IPS DF 6.9 (cell line): ENCODE data around the gene PLCL1.

Source experiments
- DNase-seq: peaks from one replicate; pipeline ENCODE4 v3.0.0-alpha.2; 2013; ENCODE audit warnings: low read depth, low spot score
- H3K27ac ChIP-seq: one replicate; pipeline ENCODE4 v1.5.1; 2013; ENCODE audit warnings: low read length, control low read depth
- H3K27me3 ChIP-seq: 2 replicates; pipeline ENCODE4 v1.6.1; 2013; ENCODE audit warnings: mild to moderate bottlenecking, low read length; ENCODE audit not compliant: control insufficient read depth, insufficient read depth
- H3K36me3 ChIP-seq: 2 replicates; pipeline ENCODE4 v1.6.1; 2013; ENCODE audit warnings: low read length; ENCODE audit not compliant: control insufficient read depth, insufficient read depth
- H3K4me1 ChIP-seq: 2 replicates; pipeline ENCODE4 v1.6.1; 2013; ENCODE audit warnings: low read length; ENCODE audit not compliant: control insufficient read depth, insufficient read depth
- H3K4me3 ChIP-seq: 2 replicates; pipeline ENCODE4 v1.5.1; 2013; ENCODE audit warnings: mild to moderate bottlenecking, low read length
- H3K9me3 ChIP-seq: 2 replicates; pipeline ENCODE4 v1.6.1; 2013; ENCODE audit warnings: low read length, inconsistent platforms; ENCODE audit not compliant: control insufficient read depth, insufficient read depth
- WGBS: extraction: QIAGEN DNeasy Blood & Tissue Kit; methylation state at CpG from one replicate; pipeline ENCODE4 v1.1.7; 2013; ENCODE audit warnings: mixed read lengths, missing lambda C conversion rate; ENCODE audit not compliant: insufficient read length, insufficient coverage; 5-methylcytosine and 5-hydroxymethylcytosine counted together

The PLCL1 gene

DNA sequence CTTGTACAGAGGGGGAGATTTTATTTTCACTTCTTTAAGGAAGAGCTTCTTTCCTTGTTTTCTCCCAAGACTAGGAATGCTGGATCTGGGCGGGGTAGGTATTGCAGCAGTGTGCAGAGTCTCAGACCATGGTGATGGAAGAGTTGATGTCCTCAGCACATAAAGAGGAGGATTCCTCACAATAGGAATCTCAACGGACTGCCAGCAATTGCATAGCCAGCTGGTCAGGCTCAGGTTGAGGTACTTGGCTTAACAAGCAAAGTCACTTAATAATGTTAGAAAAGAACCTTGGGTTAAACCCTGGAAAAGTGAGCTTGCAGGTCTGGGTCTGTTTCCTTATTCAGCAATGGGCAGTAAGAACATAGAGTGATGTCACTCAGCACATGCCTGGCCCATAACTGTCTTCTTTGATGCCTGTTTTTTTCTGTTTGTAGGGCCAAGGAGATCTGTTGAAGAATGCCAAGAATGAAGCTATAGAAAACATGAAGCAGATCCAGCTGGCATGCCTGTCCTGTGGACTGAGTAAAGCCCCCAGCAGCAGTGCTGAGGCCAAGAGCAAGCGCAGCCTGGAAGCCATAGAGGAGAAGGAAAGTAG, 342.1 kb downstream of the PLCL1 start:
- H3K4me1 ChIP-seq: no peaks in the 10 kb centered on the region
- no CpG with 5 or more reads among the region's 3 CpGs for WGBS
- no peaks in the 10 kb centered on the region for H3K27me3 ChIP-seq
- H3K4me3 ChIP-seq: no peak overlapping the region
- no peaks in the 10 kb centered on the region for H3K36me3 ChIP-seq
- DNase-seq: no peak
- no peaks in the 10 kb centered on the region for H3K9me3 ChIP-seq
- no peak overlapping the region for H3K27ac ChIP-seq

DNA sequence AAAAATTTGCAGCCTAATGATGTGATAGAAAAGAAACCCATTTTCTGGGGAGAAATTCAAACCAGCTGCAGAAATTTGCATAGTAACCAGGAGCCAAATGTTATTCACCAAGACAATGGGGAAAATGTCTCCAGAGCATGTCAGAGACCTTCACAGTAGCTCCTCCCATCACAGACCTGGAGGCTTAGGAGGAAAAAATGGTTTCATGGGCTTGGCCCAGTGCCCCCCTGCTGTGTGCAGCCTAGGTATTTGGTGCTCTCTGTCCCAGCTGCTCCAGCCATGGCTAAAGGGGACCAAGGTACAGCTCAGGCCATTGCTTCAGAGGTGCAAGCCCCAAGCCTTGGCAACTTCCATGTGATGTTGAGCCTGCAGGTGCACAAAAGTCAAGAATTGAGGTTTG, 352.9 kb downstream of the PLCL1 start:
- no peak overlapping the region for H3K4me3 ChIP-seq
- H3K4me1 ChIP-seq: no peaks in the 10 kb centered on the region
- no peak for DNase-seq
- H3K27me3 ChIP-seq: no peaks in the 10 kb centered on the region
- no peaks in the 10 kb centered on the region for H3K36me3 ChIP-seq
- H3K9me3 ChIP-seq: no peaks in the 10 kb centered on the region
- H3K27ac ChIP-seq: no peak overlapping the region

DNA sequence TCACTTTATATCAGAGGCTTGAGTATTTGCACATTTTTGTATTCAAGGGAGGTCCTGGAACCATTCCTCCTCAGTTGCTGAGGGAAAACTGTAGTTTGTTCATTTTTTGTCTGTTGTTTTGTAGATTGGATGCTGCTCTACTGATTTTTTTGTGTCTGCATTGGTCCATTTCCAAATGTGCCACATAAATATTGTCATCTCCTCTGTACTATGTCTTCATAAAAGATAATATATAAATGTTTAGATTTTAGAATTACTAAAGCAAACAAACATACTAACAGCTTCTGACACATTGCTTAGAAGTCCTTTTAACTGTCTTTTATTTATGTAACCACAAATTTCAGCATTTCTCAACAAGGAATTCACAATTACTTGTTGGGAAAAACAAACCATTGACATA, 356.8 kb downstream of the PLCL1 start:
- Histone ChIP-seq H3K4me3 (no peak overlapping the region), H3K36me3 (no peaks in the 10 kb centered on the region), H3K4me1 (no peaks in the 10 kb centered on the region), H3K27ac (no peak overlapping the region), H3K9me3 (no peaks in the 10 kb centered on the region), H3K27me3 (no peaks in the 10 kb centered on the region)
- no peak for DNase-seq

DNA sequence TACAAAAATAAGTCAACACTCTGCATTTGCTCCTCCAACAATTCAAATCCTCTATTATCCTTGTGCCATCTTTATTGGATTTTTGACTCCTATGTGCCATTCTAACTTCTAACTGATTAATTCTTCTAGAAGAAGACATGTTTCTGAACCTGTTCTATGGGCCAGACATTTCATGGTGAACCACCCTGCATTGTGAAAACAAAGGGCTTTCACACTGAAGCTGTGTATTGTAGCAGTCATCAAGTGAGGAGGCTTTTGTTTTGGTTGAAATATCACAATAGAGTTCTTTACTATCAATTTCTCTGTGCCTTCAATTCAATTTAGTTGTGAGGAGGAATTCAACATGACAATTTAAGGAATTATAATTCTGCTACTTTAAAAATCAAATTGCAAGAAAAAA, 357.9 kb downstream of the PLCL1 start:
- H3K4me1 ChIP-seq: no peaks in the 10 kb centered on the region
- H3K27me3 ChIP-seq: no peaks in the 10 kb centered on the region
- H3K4me3 ChIP-seq: no peak overlapping the region
- no peaks in the 10 kb centered on the region for H3K36me3 ChIP-seq
- H3K27ac ChIP-seq: no peak overlapping the region
- H3K9me3 ChIP-seq: no peaks in the 10 kb centered on the region
- no peak for DNase-seq

DNA sequence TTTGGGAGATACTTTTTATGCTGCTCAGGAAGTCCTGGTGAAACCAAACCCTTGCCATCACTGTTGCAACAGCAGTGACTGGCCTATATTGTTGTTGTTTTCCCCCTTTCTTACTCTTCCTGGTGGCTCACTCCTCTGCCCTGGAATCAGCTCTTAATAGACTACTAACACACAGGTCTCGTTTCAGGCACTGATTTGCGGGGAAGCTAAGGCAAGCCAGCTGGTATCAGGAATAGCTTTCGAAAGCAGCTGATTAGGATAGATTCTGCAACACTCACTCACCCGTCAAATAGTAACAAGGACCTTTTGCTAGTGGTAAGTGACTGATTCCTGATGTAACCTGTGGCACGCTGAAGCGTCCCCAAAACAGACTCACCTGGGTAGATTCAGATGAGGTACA, 360.4 kb downstream of the PLCL1 start:
- no CpG with 5 or more reads among the region's 6 CpGs for WGBS
- H3K36me3 ChIP-seq: no peaks in the 10 kb centered on the region
- H3K4me3 ChIP-seq: no peak overlapping the region
- no peak overlapping the region for H3K27ac ChIP-seq
- no peaks in the 10 kb centered on the region for H3K27me3 ChIP-seq
- H3K4me1 ChIP-seq: no peaks in the 10 kb centered on the region
- DNase-seq: no peak
- H3K9me3 ChIP-seq: no peaks in the 10 kb centered on the region

DNA sequence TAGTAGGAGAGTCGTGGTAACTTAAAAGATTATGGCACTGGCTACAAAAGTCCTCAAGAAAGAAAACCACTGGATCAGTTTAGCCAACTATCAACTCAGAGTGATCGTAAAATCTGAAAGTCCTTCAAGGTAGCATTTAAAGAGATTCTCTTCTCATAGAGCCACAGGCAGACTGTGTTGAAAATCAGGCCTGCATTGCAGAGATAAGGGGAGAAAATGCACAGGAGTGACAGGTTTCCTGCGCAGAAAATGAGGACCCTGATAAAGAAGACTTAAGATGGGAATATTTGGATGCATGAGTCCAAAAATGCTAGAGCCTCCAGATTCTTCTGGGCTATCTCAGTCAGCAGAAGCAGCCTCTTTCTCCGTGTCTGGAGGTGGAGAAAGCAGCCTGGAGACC, 360.9 kb downstream of the PLCL1 start:
- no peak overlapping the region for H3K27ac ChIP-seq
- H3K4me3 ChIP-seq: no peak overlapping the region
- WGBS: no CpG with 5 or more reads among the region's 4 CpGs
- no peaks in the 10 kb centered on the region for H3K27me3 ChIP-seq
- no peaks in the 10 kb centered on the region for H3K9me3 ChIP-seq
- no peaks in the 10 kb centered on the region for H3K4me1 ChIP-seq
- DNase-seq: no peak
- H3K36me3 ChIP-seq: no peaks in the 10 kb centered on the region

DNA sequence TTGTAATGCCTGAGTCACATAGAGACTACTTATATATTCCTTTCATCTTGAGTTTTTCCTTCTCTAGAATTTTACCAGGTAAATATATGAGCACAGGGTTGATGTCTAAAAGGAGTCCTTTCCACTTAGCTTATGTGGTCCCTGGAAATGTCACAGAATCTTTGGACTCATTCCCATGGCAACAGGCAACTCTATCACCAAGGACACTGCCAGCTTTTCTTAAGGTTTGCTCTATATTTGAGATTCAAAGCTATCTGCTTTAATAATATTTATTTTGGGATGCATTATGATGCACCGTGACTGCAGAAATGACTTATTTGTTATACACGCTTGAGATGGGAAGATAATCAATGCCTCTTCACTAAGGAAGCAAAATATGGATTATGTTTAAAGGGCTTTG, 363.0 kb downstream of the PLCL1 start:
- Histone ChIP-seq H3K4me3 (no peak overlapping the region), H3K27me3 (no peaks in the 10 kb centered on the region), H3K27ac (no peak overlapping the region), H3K9me3 (no peaks in the 10 kb centered on the region), H3K36me3 (no peaks in the 10 kb centered on the region), H3K4me1 (no peaks in the 10 kb centered on the region)
- no peak for DNase-seq
- WGBS: no CpG with 5 or more reads among the region's 2 CpGs

DNA sequence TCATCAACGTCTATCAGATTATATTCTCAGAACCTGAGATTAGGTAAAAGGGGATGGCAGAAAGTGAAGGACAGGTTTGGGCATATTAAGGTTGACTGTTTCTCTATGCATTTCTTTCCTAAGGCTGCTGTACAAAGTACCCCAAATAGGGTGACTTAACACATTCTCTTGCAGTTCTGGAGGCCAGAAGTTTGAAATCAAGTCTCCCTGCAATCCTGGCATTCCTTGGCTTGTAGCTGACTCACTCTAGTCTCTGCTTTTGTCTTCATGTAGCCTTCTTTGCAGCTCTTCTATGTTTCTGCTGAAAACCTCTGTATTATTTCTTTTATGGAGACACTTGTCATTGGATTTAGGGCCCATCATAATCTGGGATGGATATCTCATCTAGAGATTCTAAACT, 364.3 kb downstream of the PLCL1 start:
- no CpG with 5 or more reads among the region's 1 CpG for WGBS
- H3K4me3 ChIP-seq: no peak overlapping the region
- no peak overlapping the region for H3K27ac ChIP-seq
- H3K4me1 ChIP-seq: no peaks in the 10 kb centered on the region
- H3K36me3 ChIP-seq: no peaks in the 10 kb centered on the region
- DNase-seq: no peak
- H3K27me3 ChIP-seq: no peaks in the 10 kb centered on the region
- no peaks in the 10 kb centered on the region for H3K9me3 ChIP-seq

DNA sequence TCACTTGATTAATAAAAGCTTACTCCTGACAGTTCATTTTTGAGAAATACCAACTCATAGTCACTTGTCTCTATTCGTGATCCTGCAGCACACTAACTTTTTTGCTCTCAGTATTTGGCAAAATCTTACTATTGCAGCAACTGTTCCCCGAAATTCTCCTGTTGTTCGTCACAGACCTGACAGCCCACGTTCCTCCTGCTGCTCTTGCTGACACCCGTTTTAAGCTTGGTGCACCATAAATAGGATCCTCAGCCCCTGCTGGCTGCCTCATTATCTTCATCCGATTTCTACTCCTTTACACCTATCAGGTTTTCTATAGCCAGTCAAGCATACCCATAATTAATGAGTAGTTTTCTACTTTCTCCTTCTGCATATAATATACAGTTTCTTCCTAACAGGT, 368.8 kb downstream of the PLCL1 start:
- Histone ChIP-seq H3K9me3 (no peaks in the 10 kb centered on the region), H3K4me3 (no peak overlapping the region), H3K36me3 (no peaks in the 10 kb centered on the region), H3K4me1 (no peaks in the 10 kb centered on the region), H3K27ac (no peak overlapping the region), H3K27me3 (no peaks in the 10 kb centered on the region)
- DNase-seq: no peak
- WGBS: no CpG with 5 or more reads among the region's 6 CpGs

DNA sequence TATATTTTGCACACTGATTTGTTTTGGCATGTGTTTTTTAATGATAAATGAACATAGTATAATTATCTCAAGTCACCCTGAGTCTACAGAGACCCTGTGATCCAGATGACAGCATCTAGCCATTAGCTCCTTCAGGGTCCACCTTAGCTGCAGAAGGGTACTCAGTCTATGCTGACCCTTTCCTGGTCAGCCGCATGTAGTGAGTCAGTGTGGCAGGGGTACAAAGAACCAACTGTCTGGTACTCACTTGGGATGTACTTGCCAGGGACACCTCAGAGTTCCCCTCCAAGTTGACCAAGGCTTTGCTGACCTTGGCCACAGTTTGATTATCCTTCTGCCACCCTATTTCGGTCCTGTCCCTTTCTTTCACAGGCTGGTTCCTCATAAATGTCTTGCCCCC, 369.5 kb downstream of the PLCL1 start:
- no peaks in the 10 kb centered on the region for H3K36me3 ChIP-seq
- no peaks in the 10 kb centered on the region for H3K27me3 ChIP-seq
- H3K4me3 ChIP-seq: no peak overlapping the region
- DNase-seq: no peak
- H3K27ac ChIP-seq: no peak overlapping the region
- WGBS: no CpG with 5 or more reads among the region's 2 CpGs
- no peaks in the 10 kb centered on the region for H3K9me3 ChIP-seq
- H3K4me1 ChIP-seq: no peaks in the 10 kb centered on the region

DNA sequence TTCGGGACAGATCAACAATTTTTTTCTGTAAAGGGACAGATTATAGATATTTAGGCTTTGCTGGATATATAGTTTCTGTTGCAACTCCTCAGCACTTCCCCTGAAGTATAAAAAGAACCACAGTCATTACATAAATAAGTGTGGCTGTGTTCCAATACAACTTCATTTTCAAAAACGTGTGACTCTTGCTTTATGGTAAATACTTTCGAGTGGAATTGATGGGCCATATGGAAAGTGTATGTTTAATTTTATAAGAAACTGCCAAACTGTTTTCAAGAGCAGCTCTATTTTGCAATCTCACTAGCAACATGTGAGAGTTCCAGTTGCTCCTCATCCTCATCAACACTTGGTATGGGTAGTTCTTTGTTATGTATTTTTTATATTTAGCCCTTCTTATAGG, 370.9 kb downstream of the PLCL1 start:
- Histone ChIP-seq H3K4me3 (no peak overlapping the region), H3K27ac (no peak overlapping the region), H3K9me3 (no peaks in the 10 kb centered on the region), H3K36me3 (no peaks in the 10 kb centered on the region), H3K27me3 (no peaks in the 10 kb centered on the region), H3K4me1 (no peaks in the 10 kb centered on the region)
- no CpG with 5 or more reads among the region's 3 CpGs for WGBS
- no peak for DNase-seq
